AG10803 (cell line): Measurements from ENCODE around the gene NF1.

Source experiments
- DNase-seq: peaks from one replicate; pipeline ENCODE4 v3.0.0; 2010; ENCODE audit warnings: low read depth
- H3K4me3 ChIP-seq: 2 replicates; pipeline ENCODE4 v1.5.1; 2011; ENCODE audit warnings: mild to moderate bottlenecking, low read length, control low read depth
- TF ChIP-seq, protein P1 (sequence below): conservative IDR thresholded peaks from 2 replicates; pipeline ENCODE4 v1.5.1; 2011; ENCODE audit warnings: mild to moderate bottlenecking, low read length, control low read depth, inconsistent platforms

The NF1 gene

GRCh38 chr17:31415004-31415454, 320.3 kb downstream of the NF1 start:
- TF ChIP-seq, protein P1, sequence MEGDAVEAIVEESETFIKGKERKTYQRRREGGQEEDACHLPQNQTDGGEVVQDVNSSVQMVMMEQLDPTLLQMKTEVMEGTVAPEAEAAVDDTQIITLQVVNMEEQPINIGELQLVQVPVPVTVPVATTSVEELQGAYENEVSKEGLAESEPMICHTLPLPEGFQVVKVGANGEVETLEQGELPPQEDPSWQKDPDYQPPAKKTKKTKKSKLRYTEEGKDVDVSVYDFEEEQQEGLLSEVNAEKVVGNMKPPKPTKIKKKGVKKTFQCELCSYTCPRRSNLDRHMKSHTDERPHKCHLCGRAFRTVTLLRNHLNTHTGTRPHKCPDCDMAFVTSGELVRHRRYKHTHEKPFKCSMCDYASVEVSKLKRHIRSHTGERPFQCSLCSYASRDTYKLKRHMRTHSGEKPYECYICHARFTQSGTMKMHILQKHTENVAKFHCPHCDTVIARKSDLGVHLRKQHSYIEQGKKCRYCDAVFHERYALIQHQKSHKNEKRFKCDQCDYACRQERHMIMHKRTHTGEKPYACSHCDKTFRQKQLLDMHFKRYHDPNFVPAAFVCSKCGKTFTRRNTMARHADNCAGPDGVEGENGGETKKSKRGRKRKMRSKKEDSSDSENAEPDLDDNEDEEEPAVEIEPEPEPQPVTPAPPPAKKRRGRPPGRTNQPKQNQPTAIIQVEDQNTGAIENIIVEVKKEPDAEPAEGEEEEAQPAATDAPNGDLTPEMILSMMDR = no peak
- H3K4me3 ChIP-seq = no peak overlapping the region
- DNase-seq = no peak

DNA sequence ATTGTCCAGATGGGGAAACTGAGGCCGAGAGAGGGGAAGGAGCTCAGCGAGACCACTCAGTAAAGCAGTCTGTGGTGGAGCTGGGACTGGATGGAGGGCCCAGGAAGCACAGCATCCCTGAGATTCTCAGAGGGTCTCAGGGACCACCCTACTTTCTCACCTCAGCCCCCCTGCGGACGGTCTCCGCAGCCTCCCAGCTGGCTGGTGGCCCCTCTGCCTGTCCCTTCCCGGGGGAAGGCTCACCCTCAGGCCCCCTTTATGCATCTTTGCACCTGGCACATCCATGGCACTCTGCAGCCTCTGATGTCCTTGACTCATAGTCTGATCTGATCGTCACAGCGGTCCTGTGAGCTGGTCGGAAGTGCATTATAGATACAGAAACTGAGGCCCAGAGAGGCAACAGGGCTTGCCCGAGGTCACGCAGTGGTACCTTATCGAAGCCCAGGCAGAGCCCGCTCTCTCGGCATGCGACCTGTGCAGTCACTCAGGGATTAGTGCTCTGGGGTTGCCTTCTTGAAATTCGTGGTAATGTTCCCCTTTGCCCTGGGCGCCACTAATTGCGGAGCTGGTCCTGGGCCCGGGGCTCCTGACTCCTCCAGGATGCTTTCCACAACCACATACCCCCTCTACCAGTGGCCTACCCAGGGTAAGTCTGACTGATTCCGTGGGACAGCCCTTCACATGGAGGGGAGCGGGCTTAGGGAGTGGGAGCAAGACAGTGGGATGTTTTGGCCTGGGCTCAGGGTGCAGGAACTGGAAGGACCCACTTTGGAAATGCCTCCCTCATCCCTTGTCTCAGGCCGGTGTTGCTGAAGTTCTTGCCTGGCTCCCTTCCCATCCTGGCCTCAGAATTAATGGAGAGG, 321.1 kb downstream of the NF1 start:
- no peak overlapping the region for H3K4me3 ChIP-seq
- TF ChIP-seq, protein P1 = no peak
- DNase-seq = no peak

- H3K4me3 ChIP-seq = no peak overlapping the region
- TF ChIP-seq, protein P1 = no peak
- DNase-seq = no peak
Measured at GRCh38 chr17:31416503-31416923, 321.7 kb downstream of the NF1 start.

DNA sequence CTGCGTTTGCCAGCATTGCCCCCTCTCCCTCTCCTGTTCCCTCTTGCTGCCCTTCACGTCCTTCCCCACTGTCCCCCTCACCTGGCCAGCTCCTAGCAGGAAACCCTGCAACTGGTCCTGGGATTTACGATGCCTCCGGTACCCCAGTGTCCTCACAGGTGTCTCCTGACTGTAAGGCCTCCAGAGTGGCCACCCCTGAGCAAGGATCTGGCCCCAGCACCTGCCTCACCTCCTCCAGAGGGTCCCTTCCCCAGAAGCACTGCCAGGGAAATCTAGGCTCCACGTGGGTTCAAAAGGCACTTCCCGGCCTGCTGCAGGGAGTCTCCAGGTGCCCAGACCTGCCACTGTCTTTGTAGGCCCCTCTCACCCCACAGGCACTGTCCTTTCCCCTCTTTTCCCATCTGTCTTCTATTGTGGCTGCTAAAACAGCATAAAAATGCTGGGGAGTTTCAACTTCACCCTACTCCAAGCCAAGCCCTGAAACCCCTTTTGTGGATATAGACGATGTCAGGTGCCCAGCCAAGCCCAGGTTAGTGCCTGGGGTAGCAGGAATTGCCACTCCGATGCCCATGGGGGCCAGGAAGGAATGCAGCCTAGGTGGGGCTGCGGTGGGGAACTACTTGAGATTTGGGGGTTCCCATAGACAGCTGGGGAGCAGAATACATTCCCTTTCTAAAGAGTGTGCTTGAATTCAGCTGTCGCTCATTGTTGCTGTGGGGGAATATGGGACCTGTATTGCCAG, 322.4 kb downstream of the NF1 start:
- no peak overlapping the region for H3K4me3 ChIP-seq
- TF ChIP-seq, protein P1 = no peak
- DNase-seq = no peak

- TF ChIP-seq, protein P1 = no peak
- no peak for DNase-seq
- H3K4me3 ChIP-seq = no peak overlapping the region
Measured at GRCh38 chr17:31418773-31419350, 324.1 kb downstream of the NF1 start.

- no peak overlapping the region for H3K4me3 ChIP-seq
- TF ChIP-seq, protein P1 = no peak
- DNase-seq = no peak
Measured at GRCh38 chr17:31422443-31422842, 327.7 kb downstream of the NF1 start.
